K562 (cell line): ENCODE results near the gene MAD1L1.

Experiments used
- ATF1 ChIP-seq, 2 experiments: fragments of 450-650 bp in 1 of 2; IDR thresholded peaks; 2 replicates each; pipeline ENCODE4 v1.6.1; 2016; ENCODE audit warnings: missing compliant biosample characterization in 1 of 2, missing genetic modification characterization in 1 of 2
- ETV6 ChIP-seq, 3 experiments: fragments of 150-350 bp in 1 of 3; sonication (generic) in 1 of 3; formaldehyde crosslinking in 1 of 3; IDR thresholded peaks; 2 replicates each; pipeline versions ENCODE4 v1.6.1 to v1.8.0; 2014 to 2022; ENCODE audit warnings: borderline replicate concordance in 2 of 3, low read depth in 2 of 3, antibody characterized with exemption in 1 of 3, low read length in 1 of 3, mild to moderate bottlenecking in 1 of 3, missing genetic modification reagents in 1 of 3
- HDGF ChIP-seq: fragments of 450-650 bp; IDR thresholded peaks from 2 replicates; pipeline ENCODE4 v1.6.1; 2016
- LEF1 ChIP-seq: fragments of 450-650 bp; IDR thresholded peaks from 2 replicates; pipeline ENCODE4 v1.6.1; 2016; ENCODE audit warnings: mild to moderate bottlenecking
- NR3C1 ChIP-seq: sonication (generic); formaldehyde crosslinking; IDR thresholded peaks from 2 replicates; pipeline ENCODE4 v1.8.1; 2022; ENCODE audit warnings: missing genetic modification reagents
- POLR2A ChIP-seq: fragments of 450-650 bp; conservative IDR thresholded peaks from 2 replicates; pipeline ENCODE4 v1.6.1; 2016
- RAD51 ChIP-seq: fragments of 450-650 bp; IDR thresholded peaks from 2 replicates; pipeline ENCODE4 v1.7.1; 2016; ENCODE audit warnings: low read depth, mild to moderate bottlenecking, borderline replicate concordance
- ZBTB7A ChIP-seq: IDR thresholded peaks from 2 replicates; pipeline ENCODE4 v1.6.1; 2011; ENCODE audit warnings: low read depth, mild to moderate bottlenecking, low read length, moderate library complexity, borderline replicate concordance; ENCODE audit not compliant: control insufficient read depth
- ZC3H8 ChIP-seq: fragments of 450-650 bp; IDR thresholded peaks from 2 replicates; pipeline ENCODE4 v1.6.1; 2017
- ZNF589 ChIP-seq: fragments of 200-800 bp; sonication (Bioruptor generic); IDR thresholded peaks from 2 replicates; pipeline ENCODE4 v1.6.1; 2016; ENCODE audit warnings: low read depth, missing genetic modification characterization, missing compliant biosample characterization

- TF ChIP-seq RAD51: no peak
- no peak for TF ChIP-seq HDGF
- TF ChIP-seq ZBTB7A: no peak
- TF ChIP-seq ETV6 (IDR thresholded peaks at IDR 0.05; ENCODE audit: borderline replicate concordance in 1 of 2, low read depth in 2 of 2, low read length in 1 of 2): no peak
- TF ChIP-seq ETV6 (CRISPR knock-in tag; IDR thresholded peaks at IDR 0.05; ENCODE audit: borderline replicate concordance): no peak
- TF ChIP-seq NR3C1: no peak
- TF ChIP-seq ATF1 (CRISPR knock-in tag; IDR thresholded peaks at IDR 0.05): no peak
- no peak for TF ChIP-seq ATF1 (tag; IDR thresholded peaks at IDR 0.05)
- TF ChIP-seq ZNF589: no peak
- no peak for TF ChIP-seq LEF1
- TF ChIP-seq ZC3H8: no peak
- TF ChIP-seq POLR2A: no peak
Measured at GRCh38 chr7:1900847-1901246, 331.9 kb downstream of the MAD1L1 start.
